ENCODE measurements around the gene BRI3.

Gene BRI3

DNA sequence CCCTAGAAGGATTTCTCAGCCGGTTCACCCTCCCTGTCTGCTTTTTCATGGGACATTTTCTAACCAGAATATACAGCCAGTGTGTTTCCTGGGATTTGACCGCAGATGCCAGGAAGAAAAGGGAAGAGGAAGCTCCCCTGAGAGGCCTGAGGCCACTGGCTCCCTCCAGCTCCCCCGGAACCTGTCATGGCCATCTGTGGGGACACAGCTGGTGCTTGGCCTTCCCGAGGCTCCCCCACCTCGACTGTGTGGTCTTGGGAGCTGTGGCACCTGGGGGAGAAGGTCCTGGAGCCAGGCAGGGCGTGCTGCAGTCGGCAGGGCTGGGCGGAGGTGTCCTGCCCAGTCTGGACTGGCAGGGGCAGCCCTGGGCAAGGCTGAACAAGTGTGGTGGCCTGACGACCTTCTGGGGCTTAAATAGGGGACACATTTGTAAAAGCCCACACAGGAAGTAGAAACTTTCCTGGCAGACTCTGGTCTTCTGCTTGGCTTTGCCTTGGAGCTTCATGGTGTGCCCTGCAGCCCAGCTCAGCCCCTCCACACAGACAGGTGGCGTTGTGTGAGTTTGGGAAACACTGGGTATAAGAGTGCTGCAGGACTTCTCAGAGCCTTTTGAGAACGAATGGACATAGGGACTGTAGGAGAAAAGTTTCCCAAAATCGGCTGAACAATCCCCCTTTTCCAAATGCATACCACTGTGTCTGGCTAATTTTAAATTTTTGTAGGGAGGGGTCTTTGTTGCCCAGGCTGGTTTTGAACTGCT is 6.8 kb downstream of the BRI3 start:
- no peak for DNase-seq

- DNase-seq, result no peak
Measured at GRCh38 chr7:98289333-98289875, 7.9 kb downstream of the BRI3 start.

- DNase-seq, result no peak
Measured at GRCh38 chr7:98291717-98292116, 10.2 kb downstream of the BRI3 start.

- DNase-seq, result no peak
Measured at GRCh38 chr7:98293265-98293664, 11.8 kb downstream of the BRI3 start.

GRCh38 chr7:98293746-98294145 is 12.3 kb downstream of the BRI3 start:
- DNase-seq, result no peak

DNA sequence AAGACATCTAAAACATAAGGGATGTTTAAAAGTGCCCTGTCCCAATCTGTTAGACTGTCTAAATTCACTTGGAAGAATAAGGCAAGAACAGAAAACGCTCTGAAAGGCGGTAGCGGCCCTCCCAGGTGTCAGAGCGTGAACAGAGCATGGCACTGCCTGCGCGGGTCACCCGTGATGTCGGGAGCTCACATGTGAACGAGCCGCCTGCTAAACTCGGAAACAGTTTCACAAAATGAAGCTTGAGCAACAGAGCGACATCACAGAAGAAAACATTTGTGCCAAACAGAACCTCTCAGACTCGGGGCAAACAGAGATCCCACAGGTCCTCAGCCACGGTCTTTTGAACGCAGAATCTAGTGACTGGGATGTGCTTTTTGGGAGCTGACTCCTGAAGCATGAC is 12.8 kb downstream of the BRI3 start:
- no peak for DNase-seq

- DNase-seq, result no peak
Measured at GRCh38 chr7:98294798-98295382, 13.4 kb downstream of the BRI3 start.

DNA sequence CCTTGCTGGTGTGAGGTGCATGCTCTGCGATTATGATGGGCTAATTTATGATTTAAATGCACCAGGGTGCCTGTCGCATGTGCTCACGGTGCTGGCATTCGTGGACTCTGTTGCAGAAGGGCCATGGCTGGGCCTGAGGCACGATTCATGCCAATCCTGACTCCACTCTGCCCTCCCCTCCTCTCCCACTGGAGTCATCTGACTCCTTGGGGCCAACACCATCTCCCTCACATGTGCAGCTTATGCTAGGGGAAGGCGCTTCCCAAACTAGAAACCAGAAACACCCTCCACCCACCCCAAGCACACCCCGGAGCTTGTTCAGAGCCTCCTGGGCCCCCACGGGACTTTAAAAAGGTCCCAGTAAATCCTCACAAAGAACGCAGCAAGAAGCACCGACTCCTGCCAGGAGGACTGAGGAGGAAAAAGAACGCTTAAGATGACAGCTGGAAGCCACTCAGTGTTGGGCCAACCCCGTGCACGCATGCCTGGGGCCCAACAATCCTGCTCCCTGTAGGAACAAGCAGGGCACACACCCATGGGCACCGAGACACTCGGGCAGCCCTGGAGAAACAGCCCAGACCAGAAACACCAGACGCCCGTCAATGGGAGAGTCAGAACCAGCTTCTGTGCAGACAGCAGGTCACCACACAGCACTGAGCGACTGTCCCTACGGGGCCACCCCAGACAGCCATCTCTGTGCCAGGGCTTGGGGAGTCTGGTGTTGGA is 14.1 kb downstream of the BRI3 start:
- no peak for DNase-seq

DNA sequence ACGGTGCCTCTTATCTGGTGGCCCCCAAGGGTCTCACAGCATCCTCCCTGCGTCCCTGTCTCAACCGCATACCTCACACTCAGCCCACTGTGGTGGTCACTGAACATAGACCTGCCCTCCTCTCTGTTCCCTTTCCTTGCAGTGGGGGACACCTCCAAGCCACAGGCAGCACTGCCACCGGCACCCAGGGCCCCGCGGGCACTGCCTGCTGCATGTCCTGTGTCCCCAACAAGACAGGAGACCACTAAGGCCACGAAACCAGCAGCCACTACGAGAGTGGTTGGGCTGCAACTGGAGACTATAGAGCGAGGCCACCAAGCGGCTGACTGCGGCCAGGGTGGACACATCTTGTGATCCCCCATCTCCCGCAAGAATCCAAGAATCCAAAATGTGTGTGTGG is 15.3 kb downstream of the BRI3 start:
- no peak for DNase-seq

DNA sequence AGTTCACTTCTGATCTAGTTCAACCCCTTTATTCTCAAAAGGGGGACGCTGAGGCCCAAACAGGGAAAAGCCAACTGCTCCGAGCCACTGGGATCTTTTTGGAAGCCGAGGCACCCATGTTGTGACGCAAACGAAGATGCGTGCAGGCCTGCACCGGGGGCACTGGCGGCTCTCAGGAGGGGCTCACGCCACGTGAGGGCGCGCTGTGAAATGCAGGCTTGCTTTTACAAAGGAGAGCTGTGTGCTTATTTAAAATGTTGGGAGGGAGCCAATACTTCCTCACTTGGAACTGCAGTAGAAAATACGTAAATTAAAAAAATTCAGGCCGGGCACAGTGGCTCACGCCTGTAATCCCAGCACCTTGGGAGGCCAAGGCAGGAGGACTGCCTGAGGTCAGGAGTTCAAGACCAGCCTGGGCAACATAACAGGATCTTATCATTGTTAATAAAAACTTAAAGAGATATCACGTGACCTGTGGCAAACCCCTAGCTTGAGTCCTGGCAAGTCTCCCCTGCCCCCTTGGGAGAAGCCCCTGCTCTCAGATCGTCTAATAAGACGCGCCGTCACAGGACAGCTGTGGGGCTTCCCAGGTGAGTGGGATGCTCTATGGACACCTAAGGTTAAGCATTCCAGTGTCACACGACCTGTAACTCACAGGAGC is 16.3 kb downstream of the BRI3 start:
- no peak for DNase-seq

DNA sequence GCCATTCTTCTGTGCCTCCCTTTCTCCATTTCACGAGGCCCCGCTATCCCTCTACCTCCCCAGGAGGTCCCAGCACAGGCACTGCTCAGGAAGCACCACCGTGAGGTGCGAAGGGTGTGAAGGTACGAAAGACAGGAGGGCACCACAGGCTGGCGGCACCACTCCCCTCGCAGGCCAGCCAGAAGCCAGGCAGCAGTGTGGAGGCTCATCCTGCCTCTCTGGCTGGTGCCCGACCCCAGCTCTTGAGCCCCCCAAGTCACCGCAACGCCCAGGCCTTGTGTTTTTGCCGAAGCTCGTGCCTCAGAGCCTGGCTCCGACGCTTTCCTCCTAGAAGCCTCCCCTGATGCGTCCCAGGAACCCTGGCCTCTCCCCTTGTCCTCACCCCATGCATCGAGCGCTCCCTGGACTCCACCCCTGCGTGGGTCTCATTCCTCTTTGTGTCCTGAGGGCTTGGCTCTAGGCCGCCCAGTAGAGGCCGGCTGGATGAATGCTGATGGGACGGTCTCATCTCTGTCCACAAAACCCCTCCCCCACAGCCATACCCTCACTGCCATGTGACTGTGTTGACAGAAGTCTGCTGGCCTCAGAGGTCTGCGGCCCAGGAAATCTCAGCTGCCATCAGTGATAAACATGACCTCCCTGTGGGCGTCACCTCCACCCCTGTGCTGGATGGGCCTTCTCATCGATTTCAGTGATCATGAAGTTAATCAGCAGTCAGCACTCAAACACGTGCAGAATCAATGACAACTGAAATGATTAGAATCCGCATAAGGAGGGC is 19.3 kb downstream of the BRI3 start:
- DNase-seq, result no peak

GRCh38 chr7:98301693-98302470 is 20.4 kb downstream of the BRI3 start:
- no peak for DNase-seq

GRCh38 chr7:98303176-98303865 is 21.8 kb downstream of the BRI3 start:
- DNase-seq, result no peak

GRCh38 chr7:98303906-98304305 is 22.4 kb downstream of the BRI3 start:
- no peak for DNase-seq

- DNase-seq, result no peak
Measured at GRCh38 chr7:98305951-98306535, 24.6 kb downstream of the BRI3 start.

DNA sequence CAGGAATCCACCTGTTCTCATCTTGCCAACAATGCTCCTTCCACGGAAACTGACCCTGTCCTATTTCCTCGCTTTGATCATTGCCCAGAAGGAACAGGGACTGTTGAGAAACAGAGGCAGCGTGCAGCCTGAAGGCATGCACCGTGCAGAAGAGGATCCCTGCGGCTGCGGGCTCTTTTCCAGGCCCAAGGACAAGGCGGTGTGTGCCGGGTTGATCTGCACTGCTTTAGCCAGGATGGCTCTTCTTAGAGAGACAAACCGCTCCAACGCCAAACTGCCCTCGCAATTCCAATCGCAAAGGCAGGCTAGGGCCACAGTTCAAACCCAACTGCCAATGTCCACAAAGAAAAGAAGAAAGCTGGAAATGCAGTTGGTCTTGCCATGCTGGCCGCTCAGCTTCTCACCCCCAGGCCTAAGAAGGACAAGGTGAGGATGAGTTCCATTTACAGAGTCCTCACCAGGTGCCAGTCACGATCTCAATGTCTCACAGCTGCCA is 26.5 kb downstream of the BRI3 start:
- no peak for DNase-seq

DNA sequence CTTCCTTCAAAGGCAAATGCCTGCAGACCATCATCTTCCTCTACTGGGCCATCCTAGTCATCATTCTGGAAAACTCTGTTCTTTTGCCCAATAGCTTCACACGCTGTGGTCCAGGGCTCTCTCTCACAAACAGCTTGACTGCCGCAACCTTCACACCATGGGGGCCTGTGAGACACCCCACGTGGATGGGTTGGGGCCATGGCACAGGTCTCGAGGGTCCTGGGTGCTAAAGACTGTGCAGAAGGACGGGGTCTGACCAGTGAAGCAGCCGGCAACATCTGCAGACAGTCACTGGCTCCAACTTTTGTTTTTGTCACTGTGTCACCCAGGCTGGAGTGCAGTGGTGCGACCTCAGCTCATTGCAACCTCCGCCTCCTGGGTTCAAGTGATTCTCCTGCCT is 28.1 kb downstream of the BRI3 start:
- DNase-seq, result no peak

DNA sequence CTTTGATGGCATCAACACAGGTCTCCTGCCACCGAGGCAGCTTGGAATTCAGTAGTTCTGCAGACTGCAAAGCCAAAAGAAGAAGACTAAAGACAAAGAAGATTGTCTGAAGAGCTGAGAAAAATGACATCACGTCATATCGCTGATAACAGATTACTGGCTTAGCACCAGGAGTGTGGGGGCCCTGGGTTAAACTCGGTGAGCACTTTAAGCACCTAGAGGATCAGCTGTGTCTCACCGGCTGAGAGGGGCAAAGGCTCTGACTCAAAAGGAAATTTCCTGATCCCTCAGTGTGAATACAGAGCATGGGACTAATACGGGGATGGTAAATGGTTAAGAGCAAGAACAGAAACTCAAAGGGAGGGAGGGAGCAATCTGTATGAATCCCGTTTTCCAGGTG is 30.7 kb downstream of the BRI3 start:
- no peak for DNase-seq

DNA sequence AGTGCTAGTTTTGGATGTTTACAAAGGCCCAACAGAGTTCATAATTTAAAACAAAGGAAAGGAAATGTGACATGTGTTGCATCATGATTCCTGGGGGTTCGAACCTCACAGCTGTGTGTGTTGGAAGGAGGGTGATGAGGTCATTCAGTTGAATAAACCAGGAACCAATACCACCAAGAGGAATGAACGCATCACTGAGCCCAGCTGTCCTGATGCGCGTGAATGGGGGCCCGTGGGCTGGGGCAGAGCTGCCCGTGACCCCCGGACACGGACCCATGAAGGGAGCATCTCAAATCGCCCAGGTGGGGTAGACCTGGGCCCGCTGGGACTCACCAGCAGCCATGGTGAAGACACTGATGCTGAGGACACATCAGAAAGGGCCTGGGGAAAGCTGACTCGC is 33.0 kb downstream of the BRI3 start:
- no peak for DNase-seq

DNA sequence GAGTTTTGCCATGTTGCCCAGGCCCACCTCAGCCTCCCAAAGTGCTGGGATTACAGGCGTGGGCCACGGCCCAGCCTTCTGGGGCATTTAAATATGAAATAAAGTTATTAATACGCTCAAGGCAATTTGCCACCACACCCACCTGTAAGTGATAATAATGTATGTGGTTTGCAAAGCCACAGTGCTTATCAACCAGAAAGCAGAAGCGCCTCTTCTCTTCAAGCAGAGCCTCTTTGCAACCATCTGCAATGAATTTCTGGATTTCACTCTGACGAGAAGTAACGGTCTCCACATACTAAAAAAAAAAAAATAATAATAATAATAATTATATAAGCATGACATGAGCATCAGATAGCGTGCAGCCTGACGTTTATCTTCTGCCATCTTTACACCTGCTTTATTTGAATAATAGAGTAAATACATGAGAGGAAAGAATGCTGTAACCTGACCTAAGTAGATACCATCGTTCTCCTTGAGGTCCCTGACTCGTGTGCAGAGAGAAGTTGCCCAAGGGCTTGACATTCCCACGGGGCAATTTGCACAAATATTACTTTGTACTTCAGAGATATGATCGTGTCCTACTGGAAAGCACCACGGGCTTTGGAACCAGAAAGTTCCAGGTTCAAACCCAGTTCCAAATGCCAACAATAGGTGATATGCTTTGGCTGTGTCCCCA is 34.0 kb downstream of the BRI3 start:
- DNase-seq, result no peak

Data from stimulated activated CD4-positive, alpha-beta T cell treated with anti-CD3 and anti-CD28 coated beads, Interleukin-4, amount 100 ng/mL, for 4 hours (primary cell).